Peyer's patch (tissue), 4 donors: ENCODE data around the gene ELP4.

ENCODE experiments used
- CTCF ChIP-seq, 6 experiments: fragments of 450-650 bp in 4 of 6; fragments of 200-600 bp in 2 of 6; sonication (generic) in 1 of 6; IDR thresholded peaks; one replicate each; pipeline ENCODE4 v1.5.1; 2017 to 2019; ENCODE audit warnings: antibody characterized with exemption in 6 of 6, mild to moderate bottlenecking in 3 of 6, moderate library complexity in 1 of 6
- POLR2A ChIP-seq, 2 donors: fragments of 450-650 bp; IDR thresholded peaks; one replicate each; pipeline ENCODE4 v1.5.1; 2017; ENCODE audit warnings: antibody characterized with exemption in 2 of 2, mild to moderate bottlenecking in 2 of 2, moderate library complexity in 2 of 2

GRCh38 chr11:31763296-31763695, 253.7 kb downstream of the ELP4 start:
- no peak for TF ChIP-seq CTCF (IDR thresholded peaks at IDR 0.05)
- no peak for TF ChIP-seq POLR2A (IDR thresholded peaks at IDR 0.05)
